SK-N-SH (cell line): ENCODE measurements around the gene OBSCN.

ENCODE experiments used
- JUND ChIP-seq: IDR thresholded peaks from 2 replicates; pipeline ENCODE4 v1.4.0; 2012
- MXI1 ChIP-seq: IDR thresholded peaks from 2 replicates; pipeline ENCODE4 v1.6.1; 2012; ENCODE audit warnings: mild to moderate bottlenecking, low read depth, low read length, improper control_type of control experiment
- POLR2AphosphoS5 ChIP-seq: IDR thresholded peaks from 2 replicates; pipeline ENCODE4 v1.6.1; 2012; ENCODE audit warnings: low read depth, low read length
- RFX5 ChIP-seq: IDR thresholded peaks from 2 replicates; pipeline ENCODE4 v1.6.1; 2012; ENCODE audit warnings: mild to moderate bottlenecking, improper control_type of control experiment, low read length
- TF ChIP-seq, protein P1 (sequence below): fragments of 200-600 bp; sonication (generic); IDR thresholded peaks from 2 replicates; pipeline ENCODE4 v1.6.1; 2017; ENCODE audit warnings: antibody characterized with exemption, mild to moderate bottlenecking, moderate library complexity

DNA sequence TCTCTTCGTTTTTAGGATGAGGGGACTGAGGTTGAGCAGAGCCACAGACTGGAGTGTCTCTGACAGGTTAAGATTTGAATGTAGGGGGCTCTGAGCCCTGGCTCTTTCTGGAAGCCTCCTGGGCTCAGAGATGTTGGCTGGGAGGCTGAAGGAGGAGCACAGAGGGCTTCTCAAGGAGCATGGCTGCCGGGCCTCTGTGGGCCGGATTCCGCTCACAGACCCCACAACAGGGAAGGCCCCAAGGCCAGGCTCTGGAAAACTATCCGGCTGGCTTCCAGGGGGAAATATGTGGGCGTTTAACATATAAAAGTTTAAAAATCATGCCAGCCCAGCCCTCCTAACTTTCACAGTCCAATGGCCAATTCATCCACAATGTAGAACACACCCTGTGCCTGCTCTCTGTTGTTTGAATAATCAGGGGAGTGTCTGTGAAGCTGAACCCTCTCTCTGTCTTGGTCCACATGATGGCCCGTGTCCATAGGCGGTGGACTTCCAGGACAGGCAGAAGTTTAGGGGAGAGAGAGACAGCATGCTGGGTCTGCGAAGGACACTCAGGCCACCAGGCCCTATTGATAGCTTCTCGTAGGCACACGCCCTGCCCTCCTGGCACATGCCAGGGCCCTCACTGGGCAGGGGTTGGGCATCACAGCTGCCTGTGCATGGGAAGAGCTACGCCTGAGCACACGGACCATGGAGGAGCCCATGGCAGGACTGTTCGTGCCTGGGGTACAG is 10.8 kb downstream of the OBSCN start:
- TF ChIP-seq MXI1, result no peak
- TF ChIP-seq, protein P1, sequence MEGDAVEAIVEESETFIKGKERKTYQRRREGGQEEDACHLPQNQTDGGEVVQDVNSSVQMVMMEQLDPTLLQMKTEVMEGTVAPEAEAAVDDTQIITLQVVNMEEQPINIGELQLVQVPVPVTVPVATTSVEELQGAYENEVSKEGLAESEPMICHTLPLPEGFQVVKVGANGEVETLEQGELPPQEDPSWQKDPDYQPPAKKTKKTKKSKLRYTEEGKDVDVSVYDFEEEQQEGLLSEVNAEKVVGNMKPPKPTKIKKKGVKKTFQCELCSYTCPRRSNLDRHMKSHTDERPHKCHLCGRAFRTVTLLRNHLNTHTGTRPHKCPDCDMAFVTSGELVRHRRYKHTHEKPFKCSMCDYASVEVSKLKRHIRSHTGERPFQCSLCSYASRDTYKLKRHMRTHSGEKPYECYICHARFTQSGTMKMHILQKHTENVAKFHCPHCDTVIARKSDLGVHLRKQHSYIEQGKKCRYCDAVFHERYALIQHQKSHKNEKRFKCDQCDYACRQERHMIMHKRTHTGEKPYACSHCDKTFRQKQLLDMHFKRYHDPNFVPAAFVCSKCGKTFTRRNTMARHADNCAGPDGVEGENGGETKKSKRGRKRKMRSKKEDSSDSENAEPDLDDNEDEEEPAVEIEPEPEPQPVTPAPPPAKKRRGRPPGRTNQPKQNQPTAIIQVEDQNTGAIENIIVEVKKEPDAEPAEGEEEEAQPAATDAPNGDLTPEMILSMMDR, result no peak
- TF ChIP-seq RFX5, result no peak
- TF ChIP-seq POLR2AphosphoS5, result no peak
- TF ChIP-seq JUND, result no peak
